Measurements from ENCODE around the gene HPS4. TPM values are rescaled to one million over a fixed set of nuclear protein-coding genes. Genes with fewer than 3 reads are reported as not detected.

The HPS4 gene
- total RNA-seq, 1 experiment from 2014 or later: 26.2 TPM

- Histone ChIP-seq H3K27me3 (ENCODE audit: control insufficient read depth, insufficient read depth, low read length) (no peaks in the 10 kb centered on the region), H3K4me3 (ENCODE audit: low read depth in 2 of 2, low read length in 2 of 2) (no peak overlapping the region), H3K9me3 (ENCODE audit: control insufficient read depth, insufficient read depth, low read depth, low read length) (no peaks in the 10 kb centered on the region), H3K36me3 (ENCODE audit: control insufficient read depth, insufficient read depth, low read length) (no peaks in the 10 kb centered on the region), H3K4me1 (ENCODE audit: control insufficient read depth, insufficient read depth, low read length) (no peaks in the 10 kb centered on the region), H3K27ac (ENCODE audit: low read length) (no peak overlapping the region)
- BruUV-seq (replicated peaks): no TSS peak
- in situ Hi-C loops (cut with HindIII; ENCODE audit: low pct_unique_long_range_greater_than_20kb, low sequenced_read_pairs) (no loop called here), intact Hi-C loops (cut with micrococcal nuclease; ENCODE audit: unreplicated experiment) (no loop called here)
- ATAC-seq: no peak
- ChIA-PET POLR2A (no interaction called here), CTCF (no interaction called here)
- TF ChIP-seq CTCF (IDR thresholded peaks at IDR 0.05) (no peak), POLR2AphosphoS5 (IDR thresholded peaks at IDR 0.05; ENCODE audit: low read depth, low read length) (no peak), REST (IDR thresholded peaks at IDR 0.05; ENCODE audit: insufficient read depth in 1 of 2, low read depth in 2 of 2, low read length in 1 of 2) (no peak), SIN3A (IDR thresholded peaks at IDR 0.05; ENCODE audit: borderline replicate concordance, insufficient read depth, low read depth, low read length) (no peak), TCF7L2 (IDR thresholded peaks at IDR 0.05; ENCODE audit: low read depth, low read length) (no peak)
- DNase-seq (ENCODE audit: low read depth, low spot score): no peak
Observed at GRCh38 chr22:26436903-26437515, 46.6 kb downstream of the HPS4 start.

- Histone ChIP-seq H3K4me3 (ENCODE audit: low read depth in 2 of 2, low read length in 2 of 2) (no peak overlapping the region), H3K4me1 (ENCODE audit: control insufficient read depth, insufficient read depth, low read length) (no peaks in the 10 kb centered on the region), H3K36me3 (ENCODE audit: control insufficient read depth, insufficient read depth, low read length) (no peaks in the 10 kb centered on the region), H3K27me3 (ENCODE audit: control insufficient read depth, insufficient read depth, low read length) (peaks cover under 1% of the 10 kb centered on the region), H3K27ac (ENCODE audit: low read length) (no peak overlapping the region), H3K9me3 (ENCODE audit: control insufficient read depth, insufficient read depth, low read depth, low read length) (no peaks in the 10 kb centered on the region)
- no peak for ATAC-seq
- TF ChIP-seq REST (IDR thresholded peaks at IDR 0.05; ENCODE audit: insufficient read depth in 1 of 2, low read depth in 2 of 2, low read length in 1 of 2): no peak
- no peak for TF ChIP-seq TCF7L2 (IDR thresholded peaks at IDR 0.05; ENCODE audit: low read depth, low read length)
- in situ Hi-C loops (cut with HindIII; ENCODE audit: low pct_unique_long_range_greater_than_20kb, low sequenced_read_pairs) (no loop called here), intact Hi-C loops (cut with micrococcal nuclease; ENCODE audit: unreplicated experiment) (no loop called here)
- BruUV-seq (replicated peaks): no TSS peak
- ChIA-PET CTCF (interaction anchor here (0.7 kb wide), 1 partner anchor 71 kb away, joined by 4 read pairs; no protein-coding TSS in a partner anchor), POLR2A (no interaction called here)
- DNase-seq (ENCODE audit: low read depth, low spot score): no peak
Observed at GRCh38 chr22:26435327-26436093, 48.1 kb downstream of the HPS4 start.

All from Panc1 (cell line).